GM23338 (cell line): ENCODE measurements around the gene CNOT6L. TPM values are rescaled to one million over a fixed set of nuclear protein-coding genes. Genes with fewer than 3 reads are reported as not detected.

Experiments
- ATAC-seq: fragments of 200-7000 bp; cut with Tn5 transposase; 3 replicates; pipeline ENCODE4 v1.9.1; 2020
- DNase-seq: peaks from one replicate; pipeline ENCODE4 v3.0.0-alpha.2; 2015; ENCODE audit warnings: low spot score
- H2AFZ ChIP-seq: fragments of 200-600 bp; sonication (generic); 2 replicates; pipeline ENCODE4 v1.8.0; 2016; ENCODE audit warnings: antibody characterized with exemption, mild to moderate bottlenecking, moderate library complexity
- H3F3A ChIP-seq: fragments of 200-600 bp; sonication (generic); replicated peaks from 2 replicates; pipeline ENCODE4 v1.8.0; 2017; ENCODE audit warnings: antibody characterized with exemption, mixed run types, low read depth
- H3K27ac ChIP-seq: fragments of 200-600 bp; sonication (generic); 2 replicates; pipeline ENCODE4 v1.6.1; 2016; ENCODE audit warnings: low read depth
- H3K27me3 ChIP-seq: fragments of 200-600 bp; sonication (generic); 2 replicates; pipeline ENCODE4 v1.8.0; 2016; ENCODE audit warnings: mild to moderate bottlenecking, mixed run types, moderate library complexity; ENCODE audit not compliant: insufficient read depth
- H3K36me3 ChIP-seq: fragments of 200-600 bp; sonication (generic); 2 replicates; pipeline ENCODE4 v1.8.0; 2016; ENCODE audit warnings: mild to moderate bottlenecking; ENCODE audit not compliant: insufficient read depth
- H3K4me1 ChIP-seq: fragments of 200-600 bp; sonication (generic); 2 replicates; pipeline ENCODE4 v1.8.0; 2016; ENCODE audit warnings: mild to moderate bottlenecking, moderate library complexity; ENCODE audit not compliant: insufficient read depth
- H3K4me2 ChIP-seq: fragments of 200-600 bp; sonication (generic); 2 replicates; pipeline ENCODE4 v1.7.1; 2017; ENCODE audit warnings: mixed run types
- H3K4me3 ChIP-seq: fragments of 200-600 bp; sonication (generic); 2 replicates; pipeline ENCODE4 v1.6.1; 2016; ENCODE audit warnings: mixed run types
- H3K79me2 ChIP-seq: fragments of 200-600 bp; sonication (generic); replicated peaks from 2 replicates; pipeline ENCODE4 v1.8.0; 2017; ENCODE audit warnings: mild to moderate bottlenecking; ENCODE audit not compliant: insufficient read depth
- H3K9me2 ChIP-seq: fragments of 200-600 bp; sonication (generic); 2 replicates; pipeline ENCODE4 v1.8.0; 2017; ENCODE audit not compliant: insufficient read depth
- H4K20me1 ChIP-seq: fragments of 200-600 bp; sonication (generic); replicated peaks from 2 replicates; pipeline ENCODE4 v1.8.0; 2017; ENCODE audit warnings: mild to moderate bottlenecking; ENCODE audit not compliant: insufficient read depth
- H3K27ac Mint-ChIP-seq: 2 replicates; pipeline ENCODE4 v1.8.0; 2020; ENCODE audit warnings: inconsistent platforms, mild to moderate bottlenecking, moderate library complexity, mixed read lengths
- H3K27me3 Mint-ChIP-seq: 3 replicates; pipeline ENCODE4 v1.8.0; 2022; ENCODE audit warnings: low read depth, mild to moderate bottlenecking, moderate library complexity, mixed read lengths, inconsistent platforms; ENCODE audit not compliant: insufficient read depth, poor library complexity
- H3K36me3 Mint-ChIP-seq: 3 replicates; pipeline ENCODE4 v1.8.0; 2021; ENCODE audit warnings: low read depth, mild to moderate bottlenecking, inconsistent platforms, moderate library complexity, mixed read lengths
- H3K4me1 Mint-ChIP-seq: 3 replicates; pipeline ENCODE4 v1.8.0; 2020; ENCODE audit warnings: mild to moderate bottlenecking, inconsistent platforms, mixed read lengths
- H3K4me3 Mint-ChIP-seq: 3 replicates; pipeline ENCODE4 v1.8.0; 2021; ENCODE audit warnings: moderate library complexity, mild to moderate bottlenecking, inconsistent platforms, mixed read lengths
- H3K9me3 Mint-ChIP-seq: 3 replicates; pipeline ENCODE4 v1.8.0; 2020; ENCODE audit warnings: moderate library complexity, mild to moderate bottlenecking, inconsistent platforms, mixed read lengths
- EZH2 ChIP-seq: fragments of 200-600 bp; sonication (generic); IDR thresholded peaks from one replicate; pipeline ENCODE4 v1.8.0; 2017; ENCODE audit warnings: antibody characterized with exemption, mild to moderate bottlenecking, low read depth; ENCODE audit not compliant: unreplicated experiment
- EZH2phosphoT487 ChIP-seq: fragments of 200-600 bp; sonication (generic); IDR thresholded peaks from one replicate; pipeline ENCODE4 v1.8.1; 2018; ENCODE audit warnings: antibody characterized with exemption; ENCODE audit not compliant: unreplicated experiment
- NANOG ChIP-seq: IDR thresholded peaks from 2 replicates; pipeline ENCODE4 v1.6.1; 2016; ENCODE audit warnings: antibody characterized with exemption, borderline replicate concordance
- STAT1 ChIP-seq: IDR thresholded peaks from one replicate; pipeline ENCODE4 v1.6.1; 2016; ENCODE audit warnings: antibody characterized with exemption; ENCODE audit not compliant: unreplicated experiment
- ZNF331 ChIP-seq: fragments of 250-450 bp; sonication (Bioruptor Pico); IDR thresholded peaks from 2 replicates; pipeline ENCODE4 v1.5.0; 2020; ENCODE audit warnings: low read depth, mild to moderate bottlenecking, moderate library complexity
- polyA plus RNA-seq: library from polyadenylated mRNA; unstranded; fragments of >200 nt; fragmentation: Nextera tagmentation; extraction: Ambion mirVana; gene quantifications from 2 replicates; pipeline ENCODE4 v1.2.1, GENCODE V29; 2016
- total RNA-seq: library from RNA; depleted of rRNA; stranded (reverse); fragments of >200 nt; shearing (Covaris generic); gene quantifications from 2 replicates; pipeline ENCODE4 v1.2.3, GENCODE V29; 2014
- TF ChIP-seq, protein P1 (sequence below): fragments of 250-450 bp; sonication (Bioruptor Pico); IDR thresholded peaks from 2 replicates; pipeline ENCODE4 v1.5.0; 2020; ENCODE audit warnings: mild to moderate bottlenecking, moderate library complexity
- TF ChIP-seq, protein P2 (sequence below), 2 experiments: fragments of 200-600 bp in 1 of 2; sonication (generic) in 1 of 2; conservative IDR thresholded peaks; 2 replicates each; pipeline versions ENCODE4 v1.5.1 to v1.6.1; 2016 to 2017; ENCODE audit warnings: antibody characterized with exemption in 2 of 2, low read depth in 2 of 2, mild to moderate bottlenecking in 2 of 2, moderate library complexity in 1 of 2
- TF ChIP-seq, protein P3 (sequence below): IDR thresholded peaks from one replicate; pipeline ENCODE4 v1.6.1; 2018; ENCODE audit warnings: antibody characterized with exemption; ENCODE audit not compliant: unreplicated experiment

Gene CNOT6L
- total and polyA plus RNA-seq, 2 experiments from 2014 or later, result 3.2 to 13.9 TPM

DNA sequence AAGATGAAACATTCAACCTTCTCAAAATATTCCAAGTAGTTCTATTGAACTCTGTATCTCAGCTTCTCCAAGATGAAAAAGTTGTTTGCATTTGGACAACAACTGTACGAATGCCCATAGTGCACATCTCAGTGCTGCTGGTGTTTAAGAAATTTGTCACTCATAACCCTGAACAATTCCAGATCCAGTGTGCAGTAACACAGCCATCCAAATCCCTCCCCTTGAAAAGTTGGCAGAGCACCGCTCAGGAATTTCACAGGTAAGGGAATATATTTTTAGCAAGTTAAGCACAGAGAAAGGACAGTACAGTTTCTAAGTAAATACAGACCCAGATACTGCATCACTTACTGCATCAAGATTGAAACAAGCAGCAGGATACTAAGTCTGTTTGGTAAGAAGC, 104.7 kb downstream of the CNOT6L start:
- H3K4me1 ChIP-seq, result peaks cover 30% of the 10 kb centered on the region
- ATAC-seq (no peak), DNase-seq (no peak)
- H3K27me3 Mint-ChIP-seq, result no peaks in the 10 kb centered on the region
- H3K27me3 ChIP-seq, result no peaks in the 10 kb centered on the region
- no peaks in the 10 kb centered on the region for H3F3A ChIP-seq
- H3K27ac Mint-ChIP-seq, result peak overlapping the region; percentile 36; the same call in 1 of the 2 replicates
- no peaks in the 10 kb centered on the region for H3K36me3 Mint-ChIP-seq
- H3K4me2 ChIP-seq, result no peak overlapping the region
- no peak overlapping the region for H3K4me3 ChIP-seq
- H3K9me2 ChIP-seq, result no peaks in the 10 kb centered on the region
- H3K79me2 ChIP-seq, result no peaks in the 10 kb centered on the region
- no peak overlapping the region for H3K4me3 Mint-ChIP-seq
- H3K27ac ChIP-seq, result no peak overlapping the region
- H3K4me1 Mint-ChIP-seq, result peaks cover 47% of the 10 kb centered on the region
- TF ChIP-seq, protein P1, sequence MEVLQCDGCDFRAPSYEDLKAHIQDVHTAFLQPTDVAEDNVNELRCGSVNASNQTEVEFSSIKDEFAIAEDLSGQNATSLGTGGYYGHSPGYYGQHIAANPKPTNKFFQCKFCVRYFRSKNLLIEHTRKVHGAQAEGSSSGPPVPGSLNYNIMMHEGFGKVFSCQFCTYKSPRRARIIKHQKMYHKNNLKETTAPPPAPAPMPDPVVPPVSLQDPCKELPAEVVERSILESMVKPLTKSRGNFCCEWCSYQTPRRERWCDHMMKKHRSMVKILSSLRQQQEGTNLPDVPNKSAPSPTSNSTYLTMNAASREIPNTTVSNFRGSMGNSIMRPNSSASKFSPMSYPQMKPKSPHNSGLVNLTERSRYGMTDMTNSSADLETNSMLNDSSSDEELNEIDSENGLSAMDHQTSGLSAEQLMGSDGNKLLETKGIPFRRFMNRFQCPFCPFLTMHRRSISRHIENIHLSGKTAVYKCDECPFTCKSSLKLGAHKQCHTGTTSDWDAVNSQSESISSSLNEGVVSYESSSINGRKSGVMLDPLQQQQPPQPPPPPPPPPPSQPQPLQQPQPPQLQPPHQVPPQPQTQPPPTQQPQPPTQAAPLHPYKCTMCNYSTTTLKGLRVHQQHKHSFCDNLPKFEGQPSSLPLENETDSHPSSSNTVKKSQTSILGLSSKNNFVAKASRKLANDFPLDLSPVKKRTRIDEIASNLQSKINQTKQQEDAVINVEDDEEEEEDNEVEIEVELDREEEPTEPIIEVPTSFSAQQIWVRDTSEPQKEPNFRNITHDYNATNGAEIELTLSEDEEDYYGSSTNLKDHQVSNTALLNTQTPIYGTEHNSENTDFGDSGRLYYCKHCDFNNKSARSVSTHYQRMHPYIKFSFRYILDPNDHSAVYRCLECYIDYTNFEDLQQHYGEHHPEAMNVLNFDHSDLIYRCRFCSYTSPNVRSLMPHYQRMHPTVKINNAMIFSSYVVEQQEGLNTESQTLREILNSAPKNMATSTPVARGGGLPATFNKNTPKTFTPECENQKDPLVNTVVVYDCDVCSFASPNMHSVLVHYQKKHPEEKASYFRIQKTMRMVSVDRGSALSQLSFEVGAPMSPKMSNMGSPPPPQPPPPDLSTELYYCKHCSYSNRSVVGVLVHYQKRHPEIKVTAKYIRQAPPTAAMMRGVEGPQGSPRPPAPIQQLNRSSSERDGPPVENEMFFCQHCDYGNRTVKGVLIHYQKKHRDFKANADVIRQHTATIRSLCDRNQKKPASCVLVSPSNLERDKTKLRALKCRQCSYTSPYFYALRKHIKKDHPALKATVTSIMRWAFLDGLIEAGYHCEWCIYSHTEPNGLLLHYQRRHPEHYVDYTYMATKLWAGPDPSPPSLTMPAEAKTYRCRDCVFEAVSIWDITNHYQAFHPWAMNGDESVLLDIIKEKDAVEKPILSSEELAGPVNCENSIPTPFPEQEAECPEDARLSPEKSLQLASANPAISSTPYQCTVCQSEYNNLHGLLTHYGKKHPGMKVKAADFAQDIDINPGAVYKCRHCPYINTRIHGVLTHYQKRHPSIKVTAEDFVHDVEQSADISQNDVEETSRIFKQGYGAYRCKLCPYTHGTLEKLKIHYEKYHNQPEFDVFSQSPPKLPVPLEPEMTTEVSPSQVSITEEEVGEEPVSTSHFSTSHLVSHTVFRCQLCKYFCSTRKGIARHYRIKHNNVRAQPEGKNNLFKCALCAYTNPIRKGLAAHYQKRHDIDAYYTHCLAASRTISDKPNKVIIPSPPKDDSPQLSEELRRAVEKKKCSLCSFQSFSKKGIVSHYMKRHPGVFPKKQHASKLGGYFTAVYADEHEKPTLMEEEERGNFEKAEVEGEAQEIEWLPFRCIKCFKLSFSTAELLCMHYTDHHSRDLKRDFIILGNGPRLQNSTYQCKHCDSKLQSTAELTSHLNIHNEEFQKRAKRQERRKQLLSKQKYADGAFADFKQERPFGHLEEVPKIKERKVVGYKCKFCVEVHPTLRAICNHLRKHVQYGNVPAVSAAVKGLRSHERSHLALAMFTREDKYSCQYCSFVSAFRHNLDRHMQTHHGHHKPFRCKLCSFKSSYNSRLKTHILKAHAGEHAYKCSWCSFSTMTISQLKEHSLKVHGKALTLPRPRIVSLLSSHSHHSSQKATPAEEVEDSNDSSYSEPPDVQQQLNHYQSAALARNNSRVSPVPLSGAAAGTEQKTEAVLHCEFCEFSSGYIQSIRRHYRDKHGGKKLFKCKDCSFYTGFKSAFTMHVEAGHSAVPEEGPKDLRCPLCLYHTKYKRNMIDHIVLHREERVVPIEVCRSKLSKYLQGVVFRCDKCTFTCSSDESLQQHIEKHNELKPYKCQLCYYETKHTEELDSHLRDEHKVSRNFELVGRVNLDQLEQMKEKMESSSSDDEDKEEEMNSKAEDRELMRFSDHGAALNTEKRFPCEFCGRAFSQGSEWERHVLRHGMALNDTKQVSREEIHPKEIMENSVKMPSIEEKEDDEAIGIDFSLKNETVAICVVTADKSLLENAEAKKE, result no peak
- TF ChIP-seq EZH2phosphoT487 (no peak), ZNF331 (CRISPR knock-in tag) (no peak), STAT1 (no peak), EZH2 (no peak), NANOG (no peak)
- TF ChIP-seq, protein P2, sequence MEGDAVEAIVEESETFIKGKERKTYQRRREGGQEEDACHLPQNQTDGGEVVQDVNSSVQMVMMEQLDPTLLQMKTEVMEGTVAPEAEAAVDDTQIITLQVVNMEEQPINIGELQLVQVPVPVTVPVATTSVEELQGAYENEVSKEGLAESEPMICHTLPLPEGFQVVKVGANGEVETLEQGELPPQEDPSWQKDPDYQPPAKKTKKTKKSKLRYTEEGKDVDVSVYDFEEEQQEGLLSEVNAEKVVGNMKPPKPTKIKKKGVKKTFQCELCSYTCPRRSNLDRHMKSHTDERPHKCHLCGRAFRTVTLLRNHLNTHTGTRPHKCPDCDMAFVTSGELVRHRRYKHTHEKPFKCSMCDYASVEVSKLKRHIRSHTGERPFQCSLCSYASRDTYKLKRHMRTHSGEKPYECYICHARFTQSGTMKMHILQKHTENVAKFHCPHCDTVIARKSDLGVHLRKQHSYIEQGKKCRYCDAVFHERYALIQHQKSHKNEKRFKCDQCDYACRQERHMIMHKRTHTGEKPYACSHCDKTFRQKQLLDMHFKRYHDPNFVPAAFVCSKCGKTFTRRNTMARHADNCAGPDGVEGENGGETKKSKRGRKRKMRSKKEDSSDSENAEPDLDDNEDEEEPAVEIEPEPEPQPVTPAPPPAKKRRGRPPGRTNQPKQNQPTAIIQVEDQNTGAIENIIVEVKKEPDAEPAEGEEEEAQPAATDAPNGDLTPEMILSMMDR (conservative IDR thresholded peaks at IDR 0.05; ENCODE audit: low read depth in 2 of 2), result no peak
- TF ChIP-seq, protein P3, sequence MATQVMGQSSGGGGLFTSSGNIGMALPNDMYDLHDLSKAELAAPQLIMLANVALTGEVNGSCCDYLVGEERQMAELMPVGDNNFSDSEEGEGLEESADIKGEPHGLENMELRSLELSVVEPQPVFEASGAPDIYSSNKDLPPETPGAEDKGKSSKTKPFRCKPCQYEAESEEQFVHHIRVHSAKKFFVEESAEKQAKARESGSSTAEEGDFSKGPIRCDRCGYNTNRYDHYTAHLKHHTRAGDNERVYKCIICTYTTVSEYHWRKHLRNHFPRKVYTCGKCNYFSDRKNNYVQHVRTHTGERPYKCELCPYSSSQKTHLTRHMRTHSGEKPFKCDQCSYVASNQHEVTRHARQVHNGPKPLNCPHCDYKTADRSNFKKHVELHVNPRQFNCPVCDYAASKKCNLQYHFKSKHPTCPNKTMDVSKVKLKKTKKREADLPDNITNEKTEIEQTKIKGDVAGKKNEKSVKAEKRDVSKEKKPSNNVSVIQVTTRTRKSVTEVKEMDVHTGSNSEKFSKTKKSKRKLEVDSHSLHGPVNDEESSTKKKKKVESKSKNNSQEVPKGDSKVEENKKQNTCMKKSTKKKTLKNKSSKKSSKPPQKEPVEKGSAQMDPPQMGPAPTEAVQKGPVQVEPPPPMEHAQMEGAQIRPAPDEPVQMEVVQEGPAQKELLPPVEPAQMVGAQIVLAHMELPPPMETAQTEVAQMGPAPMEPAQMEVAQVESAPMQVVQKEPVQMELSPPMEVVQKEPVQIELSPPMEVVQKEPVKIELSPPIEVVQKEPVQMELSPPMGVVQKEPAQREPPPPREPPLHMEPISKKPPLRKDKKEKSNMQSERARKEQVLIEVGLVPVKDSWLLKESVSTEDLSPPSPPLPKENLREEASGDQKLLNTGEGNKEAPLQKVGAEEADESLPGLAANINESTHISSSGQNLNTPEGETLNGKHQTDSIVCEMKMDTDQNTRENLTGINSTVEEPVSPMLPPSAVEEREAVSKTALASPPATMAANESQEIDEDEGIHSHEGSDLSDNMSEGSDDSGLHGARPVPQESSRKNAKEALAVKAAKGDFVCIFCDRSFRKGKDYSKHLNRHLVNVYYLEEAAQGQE, result no peak
- H2AFZ ChIP-seq, result no peak overlapping the region
- H3K36me3 ChIP-seq, result no peaks in the 10 kb centered on the region
- H4K20me1 ChIP-seq, result no peaks in the 10 kb centered on the region
- H3K9me3 Mint-ChIP-seq, result no peaks in the 10 kb centered on the region
